Calu3 (cell line): ENCODE data around the gene P3H4. TPM values are rescaled to one million over a fixed set of nuclear protein-coding genes. Genes with fewer than 3 reads are reported as not detected.

Experiments used
- BruUV-seq: library from RNA; stranded (reverse); fragments of 400-500 nt; replicated peaks from 2 replicates; lab custom pipeline; 2021; lab: Mats Ljungman, UMichigan
- CTCF ChIA-PET: fragments of 300-600 bp; sonication (Branson Sonifier 250); formaldehyde crosslinking; loops from one replicate; lab custom pipeline; 2022; ENCODE audit warnings: antibody characterized with exemption; lab: Charles Lee
- DNase-seq: peaks from one replicate; pipeline ENCODE4 v3.0.0; 2022
- H3K27ac Mint-ChIP-seq: one replicate; pipeline ENCODE4 v1.8.0; 2022; ENCODE audit warnings: mixed read lengths; ENCODE audit not compliant: unreplicated experiment
- H3K27me3 Mint-ChIP-seq: one replicate; pipeline ENCODE4 v1.8.0; 2022; ENCODE audit warnings: mixed read lengths; ENCODE audit not compliant: unreplicated experiment
- H3K36me3 Mint-ChIP-seq: one replicate; pipeline ENCODE4 v1.8.0; 2022; ENCODE audit warnings: mild to moderate bottlenecking, moderate library complexity, mixed read lengths; ENCODE audit not compliant: insufficient read depth, unreplicated experiment
- H3K4me1 Mint-ChIP-seq: one replicate; pipeline ENCODE4 v1.8.0; 2022; ENCODE audit warnings: mild to moderate bottlenecking, low read depth, mixed read lengths; ENCODE audit not compliant: unreplicated experiment
- H3K4me3 Mint-ChIP-seq: one replicate; pipeline ENCODE4 v1.8.0; 2022; ENCODE audit warnings: mild to moderate bottlenecking, low read depth, moderate library complexity, mixed read lengths; ENCODE audit not compliant: unreplicated experiment
- H3K9me3 Mint-ChIP-seq: one replicate; pipeline ENCODE4 v1.8.0; 2022; ENCODE audit warnings: low read depth, mixed read lengths; ENCODE audit not compliant: unreplicated experiment
- intact Hi-C: fragments of 100-400 bp; cut with micrococcal nuclease; formaldehyde crosslinking; loops from one replicate; pipeline ENCODE4 v1.10.0; 2022; ENCODE audit not compliant: unreplicated experiment
- total RNA-seq: library from RNA; stranded (reverse); gene quantifications from 2 replicates; pipeline ENCODE4 v1.2.3, GENCODE V29; 2022
- TF ChIP-seq, protein P1 (sequence below): fragments of 200-600 bp; IDR thresholded peaks from one replicate; pipeline ENCODE4 v1.8.0; 2022; ENCODE audit warnings: antibody characterized with exemption; ENCODE audit not compliant: unreplicated experiment

The P3H4 gene
- total RNA-seq, 1 experiment from 2014 or later = 19.9 TPM

DNA sequence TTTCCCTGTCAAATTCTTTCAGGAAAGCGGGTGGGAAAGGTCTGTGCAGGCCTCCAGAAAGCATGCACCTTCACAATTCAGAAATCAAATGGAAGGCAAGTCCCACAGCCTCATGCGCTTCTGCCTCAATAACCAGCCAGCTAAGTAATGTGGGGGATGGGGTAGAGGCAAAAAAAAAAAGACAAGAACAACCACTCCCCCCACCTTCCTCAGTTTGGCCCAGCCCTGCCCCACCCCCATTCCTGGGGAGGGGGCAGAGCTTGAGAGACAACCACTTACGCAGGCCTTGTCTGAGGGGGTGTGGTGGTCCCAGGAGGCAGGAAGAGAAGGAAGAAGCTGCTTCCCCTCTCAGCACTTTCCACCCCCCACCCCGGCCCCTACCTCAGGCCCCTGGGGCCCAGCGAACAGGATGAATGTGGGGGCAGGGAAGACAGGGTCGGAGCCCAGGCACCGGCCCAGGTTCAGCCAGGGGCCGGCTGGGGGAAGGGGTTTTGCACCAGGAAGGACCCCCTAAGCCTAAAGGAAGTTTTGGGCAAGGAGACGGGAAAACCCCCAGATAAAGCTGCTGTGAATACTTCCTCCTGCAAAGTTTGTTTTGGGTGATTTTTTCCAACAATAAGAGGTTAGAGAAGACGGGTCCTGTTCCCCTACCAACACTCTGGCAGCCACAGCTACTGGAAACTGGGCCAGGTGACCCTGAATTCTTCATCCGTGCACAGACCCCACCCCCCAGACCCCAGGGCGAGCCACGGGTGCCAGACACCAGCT is 26.5 kb downstream of the P3H4 start:
- Mint-ChIP-seq H3K9me3 (no peaks in the 10 kb centered on the region), H3K36me3 (peaks cover 87% of the 10 kb centered on the region), H3K27ac (peak overlapping the region; percentile 93), H3K4me1 (peaks cover 52% of the 10 kb centered on the region), H3K4me3 (peak overlapping the region; percentile 95), H3K27me3 (no peaks in the 10 kb centered on the region)
- TSS peak; percentile 31 for BruUV-seq
- intact Hi-C loops = no loop called here
- peak; percentile 72 for DNase-seq
- CTCF ChIA-PET = interaction anchor here (0.5 to 3.7 kb wide), 10 partner anchors 9 to 886 kb away, joined by 3 to 141 read pairs (median 4); partner anchors contain the start of gene P3H4
- TF ChIP-seq, protein P1, sequence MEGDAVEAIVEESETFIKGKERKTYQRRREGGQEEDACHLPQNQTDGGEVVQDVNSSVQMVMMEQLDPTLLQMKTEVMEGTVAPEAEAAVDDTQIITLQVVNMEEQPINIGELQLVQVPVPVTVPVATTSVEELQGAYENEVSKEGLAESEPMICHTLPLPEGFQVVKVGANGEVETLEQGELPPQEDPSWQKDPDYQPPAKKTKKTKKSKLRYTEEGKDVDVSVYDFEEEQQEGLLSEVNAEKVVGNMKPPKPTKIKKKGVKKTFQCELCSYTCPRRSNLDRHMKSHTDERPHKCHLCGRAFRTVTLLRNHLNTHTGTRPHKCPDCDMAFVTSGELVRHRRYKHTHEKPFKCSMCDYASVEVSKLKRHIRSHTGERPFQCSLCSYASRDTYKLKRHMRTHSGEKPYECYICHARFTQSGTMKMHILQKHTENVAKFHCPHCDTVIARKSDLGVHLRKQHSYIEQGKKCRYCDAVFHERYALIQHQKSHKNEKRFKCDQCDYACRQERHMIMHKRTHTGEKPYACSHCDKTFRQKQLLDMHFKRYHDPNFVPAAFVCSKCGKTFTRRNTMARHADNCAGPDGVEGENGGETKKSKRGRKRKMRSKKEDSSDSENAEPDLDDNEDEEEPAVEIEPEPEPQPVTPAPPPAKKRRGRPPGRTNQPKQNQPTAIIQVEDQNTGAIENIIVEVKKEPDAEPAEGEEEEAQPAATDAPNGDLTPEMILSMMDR = no peak

DNA sequence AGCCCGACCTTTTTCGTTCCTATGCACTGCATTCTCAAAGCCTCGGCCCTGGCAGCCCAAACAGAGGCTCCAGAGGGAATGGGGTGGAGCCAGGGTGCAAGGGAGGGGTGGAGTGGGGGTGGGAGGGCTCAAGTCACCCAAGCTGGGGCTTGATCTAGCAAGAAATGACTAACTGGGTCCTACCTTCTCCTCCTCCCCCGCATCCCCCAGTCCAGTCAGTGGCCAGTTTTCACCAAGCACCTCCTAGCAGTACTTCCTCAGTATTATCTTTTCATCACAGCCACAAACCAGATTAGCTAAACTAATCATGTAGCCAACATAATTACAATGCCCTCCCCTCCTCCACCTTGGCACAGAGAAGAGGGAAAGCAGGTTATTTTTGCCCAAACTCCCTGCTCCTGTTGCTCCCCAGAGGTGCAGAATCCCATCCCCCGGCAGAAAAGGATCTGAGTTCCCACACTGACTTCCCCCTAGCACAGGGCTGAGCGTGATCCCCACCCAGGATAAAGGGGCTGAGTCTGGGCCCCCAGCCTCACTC is 27.5 kb downstream of the P3H4 start:
- Mint-ChIP-seq H3K4me3 (peak overlapping the region; percentile 95), H3K27ac (peak overlapping the region; percentile 93), H3K9me3 (no peaks in the 10 kb centered on the region), H3K36me3 (peaks cover 91% of the 10 kb centered on the region), H3K27me3 (no peaks in the 10 kb centered on the region), H3K4me1 (peaks cover 54% of the 10 kb centered on the region)
- TF ChIP-seq, protein P1 = no peak
- intact Hi-C loops = loop anchor here (1.0 kb wide), 1 partner anchor 9 kb away; no protein-coding TSS in a partner anchor
- no TSS peak for BruUV-seq
- CTCF ChIA-PET = interaction anchor here (0.6 to 3.7 kb wide), 7 partner anchors 9 to 1779 kb away, joined by 3 to 141 read pairs (median 7); partner anchors contain the start of gene P3H4
- peak; percentile 90 for DNase-seq

DNA sequence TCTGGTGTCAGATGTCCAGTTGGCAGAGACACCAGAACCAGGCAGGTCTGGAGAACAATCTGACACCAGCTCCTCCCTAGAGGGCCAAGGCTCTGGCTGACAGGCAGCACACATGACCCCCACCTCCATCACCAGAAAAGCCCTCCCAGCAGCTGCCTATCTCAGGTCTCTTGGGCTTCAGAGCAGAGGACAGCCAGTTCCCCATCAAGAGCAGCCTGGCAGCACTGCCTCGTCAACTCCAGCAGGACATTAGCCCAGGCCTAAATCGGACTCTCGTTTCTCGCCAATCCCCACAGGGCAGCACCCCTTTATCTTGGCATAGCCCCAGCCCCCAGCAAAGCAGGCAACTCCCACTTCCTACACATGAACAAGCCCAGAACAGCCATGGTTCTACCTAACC is 29.6 kb downstream of the P3H4 start:
- Mint-ChIP-seq H3K4me3 (peak overlapping the region; percentile 95), H3K4me1 (peaks cover 56% of the 10 kb centered on the region), H3K9me3 (no peaks in the 10 kb centered on the region), H3K36me3 (peaks cover 99% of the 10 kb centered on the region), H3K27ac (peak overlapping the region; percentile 93), H3K27me3 (no peaks in the 10 kb centered on the region)
- TF ChIP-seq, protein P1 = no peak
- intact Hi-C loops = no loop called here
- CTCF ChIA-PET = interaction anchor here (0.6 to 1.3 kb wide), 3 partner anchors 13 to 44 kb away, joined by 3 to 4 read pairs (median 3); no protein-coding TSS in a partner anchor
- BruUV-seq = no TSS peak
- DNase-seq = no peak

DNA sequence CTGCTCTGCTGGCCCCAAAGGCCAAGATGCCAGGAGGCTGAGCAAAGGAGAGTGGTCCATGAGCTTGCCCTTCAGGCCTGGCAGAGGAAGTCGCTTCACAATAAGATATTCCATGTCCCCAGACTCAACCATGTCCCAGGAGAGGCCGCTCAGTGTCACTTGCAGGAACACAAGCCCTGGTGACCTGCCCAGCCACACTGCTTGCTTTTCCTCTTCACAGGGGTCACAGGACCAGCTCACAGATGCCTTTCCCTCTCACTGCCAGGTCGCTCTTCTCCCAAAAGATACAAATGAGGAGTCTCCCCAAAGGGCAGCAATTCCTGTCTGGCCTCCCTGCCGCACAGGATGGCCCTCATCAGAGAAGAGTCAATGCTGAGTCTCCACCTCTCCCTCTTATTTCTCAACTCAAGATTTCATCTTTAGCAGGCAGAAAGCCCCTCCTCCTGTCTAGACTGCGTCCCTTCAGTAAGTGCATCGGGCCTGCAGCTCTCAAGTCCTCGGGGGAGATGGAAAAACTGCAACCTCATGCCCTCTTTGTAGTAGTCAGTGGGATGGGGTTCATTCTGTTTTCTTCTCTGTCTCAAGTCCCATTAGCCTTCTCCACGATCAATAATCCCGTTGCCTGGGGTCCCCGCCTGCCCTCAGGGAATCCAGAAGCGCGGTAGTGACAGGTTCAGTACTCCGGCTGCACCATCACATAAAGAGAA is 30.2 kb downstream of the P3H4 start:
- intact Hi-C loops = no loop called here
- CTCF ChIA-PET = interaction anchor here (0.6 to 3.5 kb wide), 5 partner anchors 20 to 1307 kb away, joined by 3 to 15 read pairs (median 3); no protein-coding TSS in a partner anchor
- TF ChIP-seq, protein P1 = no peak
- no peaks in the 10 kb centered on the region for H3K27me3 Mint-ChIP-seq
- peak overlapping the region; percentile 95 for H3K4me3 Mint-ChIP-seq
- peaks cover 99% of the 10 kb centered on the region for H3K36me3 Mint-ChIP-seq
- no TSS peak for BruUV-seq
- peak overlapping the region; percentile 93 for H3K27ac Mint-ChIP-seq
- no peak for DNase-seq
- H3K9me3 Mint-ChIP-seq = no peaks in the 10 kb centered on the region
- peaks cover 55% of the 10 kb centered on the region for H3K4me1 Mint-ChIP-seq
